ENCODE measurements around the gene OR2J2. TPM values are rescaled to one million over a fixed set of nuclear protein-coding genes. Genes with fewer than 3 reads are reported as not detected.

Gene OR2J2
- total and polyA plus RNA-seq, 2 of the 13 experiments (the other 11 are each of a cell fraction or from before 2014, with no cell fraction given): 0.36 TPM; not detected in 1

DNA sequence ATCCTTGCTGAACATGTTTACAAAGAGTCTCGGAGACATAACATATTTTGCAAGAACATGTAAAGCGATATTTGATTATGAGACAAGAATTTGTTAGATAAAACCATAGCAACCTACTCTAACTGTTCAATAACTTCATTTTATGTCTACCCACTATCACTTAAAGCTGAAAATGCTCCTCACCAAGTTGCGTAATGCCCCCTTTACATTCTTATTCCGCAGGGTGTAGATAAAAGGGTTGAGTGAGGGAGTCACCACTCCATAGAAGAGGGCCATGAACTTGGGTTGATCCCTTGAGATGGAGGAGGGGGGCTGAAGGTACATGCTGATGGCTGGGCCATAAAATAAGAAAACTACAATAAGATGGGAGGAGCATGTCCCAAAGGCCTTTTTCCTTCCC lies 33.0 kb upstream of the OR2J2 start:
- 40% methylated on average over 4 of the region's 4 CpGs for WGBS (ENCODE audit: low lambda C conversion rate)
- Histone ChIP-seq H3K4me2 (ENCODE audit: low read depth, low read length) (no peak overlapping the region), H3K9me3 (ENCODE audit: low read length) (peaks cover 7% of the 10 kb centered on the region), H4K20me1 (ENCODE audit: insufficient read depth, low read length) (no peaks in the 10 kb centered on the region), H3K4me3 (replicated peaks in 1 of 3; ENCODE audit: insufficient read depth in 1 of 3, low read depth in 2 of 3, low read length in 3 of 3) (no peak overlapping the region), H3K4me1 (ENCODE audit: insufficient read depth, low read length) (no peaks in the 10 kb centered on the region), H3K36me3 (replicated peaks in 1 of 2; ENCODE audit: control insufficient read depth in 1 of 2, insufficient read depth in 2 of 2, low read length in 2 of 2) (no peaks in the 10 kb centered on the region), H3K27me3 (ENCODE audit: control insufficient read depth in 1 of 2, insufficient read depth in 2 of 2, low read length in 2 of 2) (no peaks in the 10 kb centered on the region), H3K27ac (ENCODE audit: extremely low read length, insufficient read depth, low read length) (no peak overlapping the region), H3K79me2 (ENCODE audit: insufficient read depth, low read length) (no peaks in the 10 kb centered on the region), H2AFZ (ENCODE audit: low read length) (no peak overlapping the region), H3K9ac (ENCODE audit: insufficient read depth, low read depth, low read length) (no peak overlapping the region)
- in situ Hi-C loops (cut with HindIII; ENCODE audit: extremely low pct_ligation_motif_present, low pct_unique_long_range_greater_than_20kb) (no loop called here), intact Hi-C loops (cut with micrococcal nuclease; ENCODE audit: unreplicated experiment) (no loop called here)
- TF ChIP-seq PHF5A (CRISPR knock-in tag; IDR thresholded peaks at IDR 0.05; ENCODE audit: low read depth, unreplicated experiment) (no peak), STAT5B (CRISPR knock-in tag; IDR thresholded peaks at IDR 0.05) (no peak), ZNF367 (CRISPR knock-in tag; IDR thresholded peaks at IDR 0.05; ENCODE audit: borderline replicate concordance) (no peak), CEBPB (IDR thresholded peaks at IDR 0.05; ENCODE audit: borderline replicate concordance, low read depth, low read length) (peak; percentile 77)
- TF ChIP-seq, protein P1, sequence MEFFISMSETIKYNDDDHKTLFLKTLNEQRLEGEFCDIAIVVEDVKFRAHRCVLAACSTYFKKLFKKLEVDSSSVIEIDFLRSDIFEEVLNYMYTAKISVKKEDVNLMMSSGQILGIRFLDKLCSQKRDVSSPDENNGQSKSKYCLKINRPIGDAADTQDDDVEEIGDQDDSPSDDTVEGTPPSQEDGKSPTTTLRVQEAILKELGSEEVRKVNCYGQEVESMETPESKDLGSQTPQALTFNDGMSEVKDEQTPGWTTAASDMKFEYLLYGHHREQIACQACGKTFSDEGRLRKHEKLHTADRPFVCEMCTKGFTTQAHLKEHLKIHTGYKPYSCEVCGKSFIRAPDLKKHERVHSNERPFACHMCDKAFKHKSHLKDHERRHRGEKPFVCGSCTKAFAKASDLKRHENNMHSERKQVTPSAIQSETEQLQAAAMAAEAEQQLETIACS (CRISPR knock-in tag; IDR thresholded peaks at IDR 0.05): no peak
- ChIA-PET POLR2A (no interaction called here), CTCF (ENCODE audit: low intra/inter-chr PET ratio, low total read pairs) (no interaction called here)
- no TSS peak for BruUV-seq (replicated peaks)
- DNase-seq (ENCODE audit: low spot score) (no peak), FAIRE-seq (no peak), ATAC-seq (no peak)

DNA sequence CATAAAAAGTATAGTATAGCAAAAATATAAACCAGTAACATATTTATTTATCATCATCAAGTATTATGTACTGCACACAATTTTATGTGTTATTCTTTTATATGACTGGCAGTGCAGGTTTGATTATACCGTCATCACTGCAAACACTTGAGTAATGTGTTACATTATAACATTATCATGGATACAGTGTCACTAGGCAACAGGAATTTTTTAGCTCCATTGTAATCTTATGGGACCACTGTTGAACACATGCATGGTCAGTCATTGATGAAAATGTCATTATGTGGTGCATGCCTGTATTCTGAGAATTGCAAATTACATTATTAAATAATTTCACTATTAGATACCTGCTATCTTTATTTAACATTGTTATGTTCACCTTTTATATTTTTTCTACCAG lies 29.1 kb upstream of the OR2J2 start:
- no peaks in the 10 kb centered on the region for H3K27me3 ChIP-seq (ENCODE audit: control insufficient read depth in 1 of 2, insufficient read depth in 2 of 2, low read length in 2 of 2)
- intact Hi-C loops (cut with micrococcal nuclease; ENCODE audit: unreplicated experiment) (no loop called here), in situ Hi-C loops (cut with HindIII; ENCODE audit: extremely low pct_ligation_motif_present, low pct_unique_long_range_greater_than_20kb) (no loop called here)
- no peak overlapping the region for H3K27ac ChIP-seq (ENCODE audit: extremely low read length, insufficient read depth, low read length)
- CTCF ChIA-PET (ENCODE audit: low intra/inter-chr PET ratio, low total read pairs): no interaction called here
- H3K9ac ChIP-seq (ENCODE audit: insufficient read depth, low read depth, low read length): no peak overlapping the region
- H3K79me2 ChIP-seq (ENCODE audit: insufficient read depth, low read length): no peaks in the 10 kb centered on the region
- POLR2A ChIA-PET: no interaction called here
- no peaks in the 10 kb centered on the region for H3K4me1 ChIP-seq (ENCODE audit: insufficient read depth, low read length)
- no peak for TF ChIP-seq ZNF335 (CRISPR knock-in tag; IDR thresholded peaks at IDR 0.05)
- TF ChIP-seq SETDB1 (CRISPR knock-in tag; IDR thresholded peaks at IDR 0.05; ENCODE audit: borderline replicate concordance): no peak
- TF ChIP-seq CREB1 (IDR thresholded peaks at IDR 0.05): peak; percentile 6; the same call in 1 of the 2 replicates
- no peak for TF ChIP-seq CREB1 (CRISPR knock-in tag; IDR thresholded peaks at IDR 0.05)
- H3K36me3 ChIP-seq (replicated peaks in 1 of 2; ENCODE audit: control insufficient read depth in 1 of 2, insufficient read depth in 2 of 2, low read length in 2 of 2): no peaks in the 10 kb centered on the region
- no peak overlapping the region for H2AFZ ChIP-seq (ENCODE audit: low read length)
- FAIRE-seq (no peak), DNase-seq (ENCODE audit: low spot score) (no peak), ATAC-seq (no peak)
- 3% methylated on average over 1 of the region's 1 CpG for WGBS (ENCODE audit: low lambda C conversion rate)
- peaks cover 17% of the 10 kb centered on the region for H3K9me3 ChIP-seq (ENCODE audit: low read length)
- no peaks in the 10 kb centered on the region for H4K20me1 ChIP-seq (ENCODE audit: insufficient read depth, low read length)
- no peak overlapping the region for H3K4me3 ChIP-seq (replicated peaks in 1 of 3; ENCODE audit: insufficient read depth in 1 of 3, low read depth in 2 of 3, low read length in 3 of 3)
- no TSS peak for BruUV-seq (replicated peaks)
- H3K4me2 ChIP-seq (ENCODE audit: low read depth, low read length): no peak overlapping the region
